HepG2 (cell line): ENCODE data around the gene SLX1A. TPM values are rescaled to one million over a fixed set of nuclear protein-coding genes. Genes with fewer than 3 reads are reported as not detected.
A peak's percentile ranks its signal among the peaks of the same experiment; 100 is the strongest.

Experiments used
- CENPT ChIP-seq: sonication (generic); formaldehyde crosslinking; IDR thresholded peaks from 2 replicates; pipeline ENCODE4 v1.8.0; 2022; ENCODE audit warnings: low read depth, mild to moderate bottlenecking, moderate library complexity, missing genetic modification reagents
- GRHL1 ChIP-seq: sonication (generic); formaldehyde crosslinking; conservative IDR thresholded peaks from 2 replicates; pipeline ENCODE4 v1.8.0; 2022; ENCODE audit warnings: missing genetic modification reagents
- PCBP2 ChIP-seq: fragments of 200-400 bp; formaldehyde crosslinking; optimal IDR thresholded peaks from 2 replicates; pipeline ENCODE3; 2018; ENCODE audit warnings: low read length, low read depth; ENCODE audit not compliant: poor library complexity, severe bottlenecking
- RFX3 ChIP-seq: IDR thresholded peaks from 2 replicates; pipeline ENCODE4 v1.6.1; 2016; ENCODE audit warnings: missing biosample characterization, missing genetic modification reagents
- ZBTB3 ChIP-seq: sonication (generic); formaldehyde crosslinking; IDR thresholded peaks from 2 replicates; pipeline ENCODE4 v1.4.0; 2020; ENCODE audit warnings: low read depth, mild to moderate bottlenecking, moderate library complexity, missing genetic modification reagents, borderline replicate concordance
- ZBTB4 ChIP-seq: sonication (generic); formaldehyde crosslinking; IDR thresholded peaks from 2 replicates; pipeline ENCODE4 v1.4.0; 2020; ENCODE audit warnings: missing genetic modification reagents, mild to moderate bottlenecking, borderline replicate concordance
- ZKSCAN8 ChIP-seq: IDR thresholded peaks from 2 replicates; pipeline ENCODE4 v1.6.1; 2016; ENCODE audit warnings: borderline replicate concordance, missing genetic modification reagents, missing compliant biosample characterization
- ZNF18 ChIP-seq: sonication (generic); formaldehyde crosslinking; IDR thresholded peaks from 2 replicates; pipeline ENCODE4 v1.8.0; 2022; ENCODE audit warnings: mild to moderate bottlenecking, missing genetic modification reagents; ENCODE audit not compliant: insufficient replicate concordance
- ZSCAN30 ChIP-seq: sonication (generic); formaldehyde crosslinking; IDR thresholded peaks from 2 replicates; pipeline ENCODE4 v1.5.0; 2020; ENCODE audit warnings: mild to moderate bottlenecking, missing genetic modification reagents
- polyA plus RNA-seq, 8 experiments: library from polyadenylated mRNA; depleted of rRNA in 3 of 8; stranded (reverse) in 7 of 8; unstranded in 1 of 8; fragments of >200 nt; fragmentation: Illumina TruSeq in 4 of 8; extraction: Trizol in 4 of 8; gene quantifications; 2 replicates each; pipeline versions ENCODE4 v1.2.1 to v1.2.3, GENCODE V29; 2011 to 2016; ENCODE audit warnings: low read depth in 4 of 8, missing spikeins in 1 of 8, mixed read lengths in 1 of 8; ENCODE audit not compliant: insufficient read depth in 1 of 8
- total RNA-seq, 5 experiments: library from RNA; depleted of rRNA; stranded (reverse); fragments of >200 nt; fragmentation: Illumina TruSeq; extraction: Trizol; gene quantifications; 2 replicates each; pipeline ENCODE4 v1.2.3, GENCODE V29; 2016; ENCODE audit warnings: low read depth in 1 of 5
- TF ChIP-seq, protein P1 (sequence below): sonication (generic); formaldehyde crosslinking; IDR thresholded peaks from 2 replicates; pipeline ENCODE4 v1.5.0; 2020; ENCODE audit warnings: mild to moderate bottlenecking, missing genetic modification reagents
- TF ChIP-seq, protein P2 (sequence below), 2 experiments: sonication (generic) in 1 of 2; formaldehyde crosslinking in 1 of 2; IDR thresholded peaks; 2 replicates each; pipeline versions ENCODE4 v1.4.0 to v1.6.1; 2018 to 2020; ENCODE audit warnings: missing genetic modification reagents in 2 of 2, borderline replicate concordance in 1 of 2, low read depth in 1 of 2, mild to moderate bottlenecking in 1 of 2, missing biosample characterization in 1 of 2
- TF ChIP-seq, protein P3 (sequence below): conservative IDR thresholded peaks from 2 replicates; pipeline ENCODE4 v1.6.1; 2018; ENCODE audit warnings: missing genetic modification reagents

The SLX1A gene
- total and polyA plus RNA-seq, 2 of the 13 experiments (the other 11 are each of a cell fraction or from before 2014, with no cell fraction given), result 12.0 to 37.1 TPM

DNA sequence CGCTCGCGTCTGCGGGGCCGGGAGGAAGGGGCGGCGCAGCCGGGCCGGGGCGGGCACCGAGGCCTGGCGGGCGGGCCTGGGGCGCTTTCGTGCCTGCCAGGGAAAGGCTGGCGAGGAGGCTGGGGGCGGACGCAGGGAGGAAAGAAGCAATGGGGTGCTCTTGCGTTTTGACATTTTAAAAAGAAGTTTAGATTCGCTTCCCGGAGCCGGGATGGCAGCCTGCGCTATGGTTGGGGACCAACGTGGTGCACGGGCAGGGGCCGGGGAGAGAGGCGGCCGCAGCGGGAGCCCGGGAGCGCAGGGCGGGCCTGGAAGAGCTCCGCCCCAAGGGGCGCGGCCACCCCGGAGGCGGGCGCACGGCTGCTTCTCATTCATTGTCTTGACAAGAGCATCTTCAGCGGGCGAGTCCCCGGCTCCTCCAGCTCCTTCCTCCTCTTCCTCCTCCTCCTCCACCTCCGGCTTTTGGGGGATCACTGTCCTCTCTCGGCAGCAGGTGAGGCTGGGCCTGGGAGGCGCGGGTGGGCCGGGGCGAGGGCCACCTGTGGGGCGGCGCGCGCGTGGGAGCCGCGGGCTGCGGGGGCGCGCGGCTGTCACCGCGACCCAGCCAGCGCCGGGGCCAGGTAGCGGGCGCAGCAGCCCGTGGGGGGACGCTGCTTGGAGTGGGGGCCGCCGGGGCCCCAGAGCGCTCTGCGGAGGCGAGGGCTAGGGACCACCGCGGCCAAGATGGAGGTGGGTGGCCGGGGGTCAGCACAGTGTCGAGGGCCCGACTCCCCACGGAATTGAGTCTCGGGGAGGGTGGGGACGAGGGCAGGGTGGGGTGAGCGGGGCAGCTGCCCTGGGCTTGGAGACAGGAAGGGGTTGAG is 10.2 kb upstream of the SLX1A start, which contains the start of gene CORO1A (continued):
- TF ChIP-seq PCBP2, result no peak
- no peak for TF ChIP-seq ZKSCAN8 (CRISPR knock-in tag)
- no peak for TF ChIP-seq ZBTB3 (CRISPR knock-in tag)
- TF ChIP-seq RFX3 (CRISPR knock-in tag), result no peak
- TF ChIP-seq, protein P1, sequence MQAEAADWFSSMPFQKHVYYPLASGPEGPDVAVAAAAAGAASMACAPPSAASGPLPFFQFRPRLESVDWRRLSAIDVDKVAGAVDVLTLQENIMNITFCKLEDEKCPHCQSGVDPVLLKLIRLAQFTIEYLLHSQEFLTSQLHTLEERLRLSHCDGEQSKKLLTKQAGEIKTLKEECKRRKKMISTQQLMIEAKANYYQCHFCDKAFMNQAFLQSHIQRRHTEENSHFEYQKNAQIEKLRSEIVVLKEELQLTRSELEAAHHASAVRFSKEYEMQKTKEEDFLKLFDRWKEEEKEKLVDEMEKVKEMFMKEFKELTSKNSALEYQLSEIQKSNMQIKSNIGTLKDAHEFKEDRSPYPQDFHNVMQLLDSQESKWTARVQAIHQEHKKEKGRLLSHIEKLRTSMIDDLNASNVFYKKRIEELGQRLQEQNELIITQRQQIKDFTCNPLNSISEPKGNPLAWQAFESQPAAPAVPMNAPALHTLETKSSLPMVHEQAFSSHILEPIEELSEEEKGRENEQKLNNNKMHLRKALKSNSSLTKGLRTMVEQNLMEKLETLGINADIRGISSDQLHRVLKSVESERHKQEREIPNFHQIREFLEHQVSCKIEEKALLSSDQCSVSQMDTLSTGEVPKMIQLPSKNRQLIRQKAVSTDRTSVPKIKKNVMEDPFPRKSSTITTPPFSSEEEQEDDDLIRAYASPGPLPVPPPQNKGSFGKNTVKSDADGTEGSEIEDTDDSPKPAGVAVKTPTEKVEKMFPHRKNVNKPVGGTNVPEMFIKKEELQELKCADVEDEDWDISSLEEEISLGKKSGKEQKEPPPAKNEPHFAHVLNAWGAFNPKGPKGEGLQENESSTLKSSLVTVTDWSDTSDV (CRISPR knock-in tag), result no peak
- TF ChIP-seq, protein P2, sequence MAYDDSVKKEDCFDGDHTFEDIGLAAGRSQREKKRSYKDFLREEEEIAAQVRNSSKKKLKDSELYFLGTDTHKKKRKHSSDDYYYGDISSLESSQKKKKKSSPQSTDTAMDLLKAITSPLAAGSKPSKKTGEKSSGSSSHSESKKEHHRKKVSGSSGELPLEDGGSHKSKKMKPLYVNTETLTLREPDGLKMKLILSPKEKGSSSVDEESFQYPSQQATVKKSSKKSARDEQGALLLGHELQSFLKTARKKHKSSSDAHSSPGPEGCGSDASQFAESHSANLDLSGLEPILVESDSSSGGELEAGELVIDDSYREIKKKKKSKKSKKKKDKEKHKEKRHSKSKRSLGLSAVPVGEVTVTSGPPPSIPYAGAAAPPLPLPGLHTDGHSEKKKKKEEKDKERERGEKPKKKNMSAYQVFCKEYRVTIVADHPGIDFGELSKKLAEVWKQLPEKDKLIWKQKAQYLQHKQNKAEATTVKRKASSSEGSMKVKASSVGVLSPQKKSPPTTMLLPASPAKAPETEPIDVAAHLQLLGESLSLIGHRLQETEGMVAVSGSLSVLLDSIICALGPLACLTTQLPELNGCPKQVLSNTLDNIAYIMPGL (CRISPR knock-in tag; IDR thresholded peaks at IDR 0.05; ENCODE audit: borderline replicate concordance in 1 of 2, low read depth in 1 of 2), result peak; percentile 37 to 55; a peak in 2 of 4 replicates
- TF ChIP-seq ZSCAN30, result no peak
- no peak for TF ChIP-seq ZBTB4
- no peak for TF ChIP-seq ZNF18
- no peak for TF ChIP-seq GRHL1 (CRISPR knock-in tag)
- TF ChIP-seq, protein P3, sequence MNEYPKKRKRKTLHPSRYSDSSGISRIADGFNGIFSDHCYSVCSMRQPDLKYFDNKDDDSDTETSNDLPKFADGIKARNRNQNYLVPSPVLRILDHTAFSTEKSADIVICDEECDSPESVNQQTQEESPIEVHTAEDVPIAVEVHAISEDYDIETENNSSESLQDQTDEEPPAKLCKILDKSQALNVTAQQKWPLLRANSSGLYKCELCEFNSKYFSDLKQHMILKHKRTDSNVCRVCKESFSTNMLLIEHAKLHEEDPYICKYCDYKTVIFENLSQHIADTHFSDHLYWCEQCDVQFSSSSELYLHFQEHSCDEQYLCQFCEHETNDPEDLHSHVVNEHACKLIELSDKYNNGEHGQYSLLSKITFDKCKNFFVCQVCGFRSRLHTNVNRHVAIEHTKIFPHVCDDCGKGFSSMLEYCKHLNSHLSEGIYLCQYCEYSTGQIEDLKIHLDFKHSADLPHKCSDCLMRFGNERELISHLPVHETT (CRISPR knock-in tag), result 0 out of 2 replicates have a peak, but pooled peaks have one; percentile 15
- no peak for TF ChIP-seq CENPT (CRISPR knock-in tag)
